BLaER1 (cell line): ENCODE data around the gene PAEP.

Source experiments
- H3K27ac ChIP-seq: shearing (Covaris generic); formaldehyde crosslinking; 2 replicates; pipeline ENCODE4 v1.8.1; 2022
- H3K27me3 ChIP-seq: shearing (Covaris generic); formaldehyde crosslinking; 2 replicates; pipeline ENCODE4 v1.8.1; 2022
- H3K36me3 ChIP-seq: shearing (Covaris generic); formaldehyde crosslinking; 2 replicates; pipeline ENCODE4 v1.8.1; 2022
- H3K4me1 ChIP-seq: shearing (Covaris generic); formaldehyde crosslinking; 2 replicates; pipeline ENCODE4 v1.8.1; 2022
- H3K4me2 ChIP-seq: shearing (Covaris generic); formaldehyde crosslinking; 2 replicates; pipeline ENCODE4 v1.8.1; 2022
- H3K4me3 ChIP-seq: shearing (Covaris generic); formaldehyde crosslinking; 2 replicates; pipeline ENCODE4 v1.8.1; 2022
- H3K9ac ChIP-seq: shearing (Covaris generic); formaldehyde crosslinking; 2 replicates; pipeline ENCODE4 v1.8.1; 2022
- H3K9me3 ChIP-seq: shearing (Covaris generic); formaldehyde crosslinking; 2 replicates; pipeline ENCODE4 v1.8.1; 2022
- H4K20me1 ChIP-seq: shearing (Covaris generic); formaldehyde crosslinking; 2 replicates; pipeline ENCODE4 v1.8.1; 2022
- Cebpa-rat ChIP-seq: shearing (Covaris generic); IDR thresholded peaks from 2 replicates; pipeline ENCODE4 v1.8.1; 2022

Gene PAEP

DNA sequence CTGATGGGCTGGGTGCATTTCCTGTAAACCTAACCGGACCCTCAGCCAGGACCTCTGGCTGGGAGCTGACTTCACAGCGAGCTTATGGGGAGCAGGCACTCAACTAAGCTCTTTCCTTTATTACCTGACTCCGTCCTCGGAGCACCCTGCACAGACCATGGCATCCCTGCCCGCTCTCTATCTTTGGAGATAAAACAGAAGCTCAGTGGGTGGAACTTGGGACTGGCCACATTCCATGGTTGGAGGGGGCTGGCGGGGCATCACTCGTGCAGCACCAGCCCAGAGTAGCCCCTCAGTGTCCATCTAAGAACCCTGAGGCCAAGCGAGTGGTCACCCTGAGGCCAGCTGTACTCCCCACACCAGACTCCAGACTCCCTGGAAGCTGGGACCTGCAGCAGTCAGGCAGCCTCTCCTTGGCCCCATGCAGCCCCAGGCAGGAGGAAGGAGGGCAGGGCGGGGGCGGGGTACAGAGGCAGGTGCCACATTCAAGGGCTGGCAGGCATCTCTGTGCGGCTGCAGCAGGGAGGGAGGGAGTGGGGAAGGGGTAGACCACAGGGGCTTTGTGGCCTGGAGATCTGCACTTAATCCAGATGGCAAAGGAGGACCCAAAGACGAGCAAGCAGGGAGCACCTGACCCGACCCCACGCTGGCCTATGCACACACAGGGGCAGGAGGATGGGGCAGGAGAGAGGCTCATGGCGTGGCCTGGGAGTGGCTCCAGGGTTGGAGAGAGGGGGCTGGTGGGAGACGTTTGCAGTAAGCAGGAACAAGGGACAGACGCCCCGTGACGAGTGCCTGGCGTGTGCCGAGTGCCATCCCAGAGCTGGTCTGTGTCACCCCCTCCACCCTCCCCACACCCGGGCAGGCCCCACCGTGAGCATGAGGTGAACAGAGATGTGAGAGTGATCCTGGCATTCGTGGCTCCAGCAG, 51.7 kb downstream of the PAEP start:
- H3K9ac ChIP-seq: no peak overlapping the region
- no peak overlapping the region for H3K4me3 ChIP-seq
- no peaks in the 10 kb centered on the region for H4K20me1 ChIP-seq
- peaks cover 36% of the 10 kb centered on the region for H3K4me1 ChIP-seq
- H3K27ac ChIP-seq: peak overlapping the region; percentile 44; the same call in 1 of the 2 replicates
- no peak for TF ChIP-seq Cebpa-rat
- no peaks in the 10 kb centered on the region for H3K9me3 ChIP-seq
- H3K4me2 ChIP-seq: peak overlapping the region; percentile 72
- H3K36me3 ChIP-seq: no peaks in the 10 kb centered on the region
- no peaks in the 10 kb centered on the region for H3K27me3 ChIP-seq

DNA sequence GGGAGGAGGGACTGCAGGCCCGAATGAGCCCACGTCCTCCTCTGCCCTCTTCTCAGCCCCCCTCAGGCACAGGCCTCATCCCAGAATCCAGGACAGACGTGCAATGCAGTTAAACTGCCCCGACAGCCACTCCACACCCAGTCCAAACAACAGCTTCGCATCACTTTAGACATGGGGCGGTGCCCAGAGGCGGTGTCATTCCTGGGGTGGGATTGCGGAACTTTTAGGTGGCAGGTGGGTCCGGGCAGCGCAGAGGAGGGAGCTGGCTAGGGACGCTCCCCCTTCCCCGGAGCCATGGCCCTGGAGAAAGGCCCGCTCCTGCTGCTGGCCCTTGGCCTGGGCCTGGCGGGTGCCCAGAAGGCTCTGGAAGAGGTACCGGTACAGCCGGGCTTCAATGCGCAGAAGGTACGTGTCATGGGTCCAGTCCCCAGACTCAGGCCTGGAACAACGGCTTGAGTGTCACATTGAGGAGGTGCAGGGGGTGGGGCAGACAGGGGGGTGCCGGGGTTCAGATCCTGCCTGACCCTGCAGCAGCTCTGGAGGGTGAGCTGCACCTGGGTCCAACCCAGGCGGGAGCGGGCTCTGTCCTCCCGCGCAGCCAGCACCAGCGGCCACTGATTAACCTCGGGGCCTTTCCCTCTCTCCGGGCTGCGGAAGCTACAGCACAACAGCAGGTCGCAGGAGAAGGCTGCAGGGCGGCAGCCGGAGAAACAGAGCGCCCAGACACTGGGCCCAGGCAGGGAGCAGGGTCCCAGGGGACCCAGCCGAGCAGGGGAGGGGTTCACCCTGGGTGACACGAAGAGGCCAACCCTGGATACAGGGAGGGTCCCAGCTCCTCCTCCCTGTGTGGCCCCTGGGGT, 52.6 kb downstream of the PAEP start:
- no peak for TF ChIP-seq Cebpa-rat
- Histone ChIP-seq H3K4me2 (peak overlapping the region; percentile 72; the same call in 1 of the 2 replicates), H4K20me1 (no peaks in the 10 kb centered on the region; the same call in 1 of the 2 replicates), H3K36me3 (no peaks in the 10 kb centered on the region), H3K4me3 (no peak overlapping the region), H3K27ac (no peak overlapping the region), H3K27me3 (no peaks in the 10 kb centered on the region), H3K4me1 (peaks cover 35% of the 10 kb centered on the region), H3K9ac (no peak overlapping the region), H3K9me3 (no peaks in the 10 kb centered on the region)

DNA sequence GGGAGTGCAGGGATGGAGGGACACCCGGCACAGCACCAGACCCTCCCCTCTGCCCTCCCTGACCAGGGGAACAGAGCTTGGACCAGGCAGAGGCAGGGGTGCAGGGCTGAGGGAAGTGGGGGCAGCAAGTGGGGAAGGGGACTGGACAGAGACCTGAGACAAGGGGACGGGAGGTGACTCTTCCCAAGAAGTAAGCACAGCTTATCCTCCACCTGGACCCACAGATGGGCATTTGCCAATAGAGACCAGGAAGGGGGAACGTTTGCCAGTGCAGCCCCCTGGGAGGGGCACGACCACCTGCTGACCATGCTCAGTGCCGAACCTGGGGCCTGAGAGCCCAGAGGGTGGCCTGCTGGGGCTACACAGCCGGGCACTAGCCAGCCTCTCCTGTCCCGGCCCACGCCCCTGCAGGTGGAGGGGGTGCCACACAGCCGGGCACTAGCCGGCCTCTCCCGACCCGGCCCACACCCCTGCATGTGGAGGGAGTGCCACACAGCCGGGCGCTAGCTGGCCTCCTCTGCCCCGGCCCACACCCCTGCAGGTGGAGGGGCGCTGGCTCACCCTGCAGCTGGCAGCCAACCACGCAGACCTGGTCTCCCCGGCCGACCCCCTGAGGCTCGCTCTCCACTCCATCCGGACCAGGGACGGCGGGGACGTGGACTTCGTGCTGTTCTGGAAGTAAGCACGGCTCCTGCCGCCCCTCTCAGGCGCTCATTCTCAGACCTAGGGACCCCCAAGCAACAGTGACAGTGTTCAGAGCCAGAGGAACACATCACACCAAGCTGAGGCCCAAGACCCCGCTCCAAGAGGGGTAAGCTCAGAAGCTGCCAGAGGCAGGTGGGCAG, 53.5 kb downstream of the PAEP start:
- H3K27ac ChIP-seq: no peak overlapping the region
- H3K4me2 ChIP-seq: peak overlapping the region; percentile 12; the same call in 1 of the 2 replicates
- no peak overlapping the region for H3K4me3 ChIP-seq
- H3K9ac ChIP-seq: no peak overlapping the region
- no peaks in the 10 kb centered on the region for H3K36me3 ChIP-seq
- TF ChIP-seq Cebpa-rat: no peak
- H3K4me1 ChIP-seq: peaks cover 32% of the 10 kb centered on the region
- H4K20me1 ChIP-seq: no peaks in the 10 kb centered on the region; the same call in 1 of the 2 replicates
- H3K27me3 ChIP-seq: no peaks in the 10 kb centered on the region
- no peaks in the 10 kb centered on the region for H3K9me3 ChIP-seq

DNA sequence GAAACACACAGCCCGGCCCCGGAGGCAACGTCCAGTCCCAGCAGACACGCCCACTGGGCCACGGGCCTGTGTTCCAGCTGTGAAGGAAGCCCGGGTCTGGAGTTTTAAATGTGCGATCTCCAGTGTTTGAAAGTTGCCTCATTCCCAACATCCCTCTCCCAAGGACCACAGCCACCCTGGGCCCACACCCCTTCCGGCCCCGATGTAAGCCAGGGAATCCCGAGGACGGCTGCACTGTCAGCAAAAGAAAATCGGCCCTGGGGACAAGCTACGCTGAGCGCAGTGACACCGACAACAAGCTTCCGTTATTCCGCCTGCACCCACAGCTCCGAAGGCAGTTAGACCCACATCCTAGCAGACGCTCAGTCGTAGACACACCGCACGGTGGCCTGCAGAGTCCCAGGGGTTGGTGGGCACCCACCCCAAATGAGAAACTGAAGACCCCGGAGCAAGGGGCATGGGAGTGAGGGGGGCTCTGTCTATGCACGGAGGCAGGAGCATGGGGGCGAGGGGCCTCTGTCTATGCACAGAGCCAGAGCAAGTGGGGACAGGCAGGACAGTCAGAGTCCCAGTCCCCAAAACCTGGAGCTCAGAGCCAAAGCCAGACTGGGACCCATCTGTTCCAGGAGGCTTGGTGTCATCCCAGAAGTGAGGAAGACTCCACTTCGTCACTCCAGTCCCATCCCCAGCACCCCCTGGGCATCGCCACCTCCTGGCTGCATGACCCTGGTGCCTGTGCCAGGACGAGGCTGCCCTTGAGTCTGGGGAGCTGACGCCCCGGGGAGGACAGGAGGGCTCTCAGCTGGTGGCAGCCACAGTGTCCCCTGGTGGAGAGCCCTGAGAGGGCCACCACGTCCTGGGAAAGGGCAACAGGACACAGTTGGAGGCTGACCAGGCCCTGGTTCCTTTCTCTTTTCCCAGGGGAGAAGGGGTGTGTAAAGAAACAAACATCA, 54.4 kb downstream of the PAEP start:
- Histone ChIP-seq H3K9me3 (no peaks in the 10 kb centered on the region), H4K20me1 (no peaks in the 10 kb centered on the region; the same call in 1 of the 2 replicates), H3K4me1 (peaks cover 32% of the 10 kb centered on the region), H3K27me3 (no peaks in the 10 kb centered on the region), H3K4me2 (peak overlapping the region; percentile 12; the same call in 1 of the 2 replicates), H3K27ac (no peak overlapping the region), H3K36me3 (no peaks in the 10 kb centered on the region), H3K9ac (no peak overlapping the region), H3K4me3 (no peak overlapping the region)
- TF ChIP-seq Cebpa-rat: no peak
